ENCODE data around the gene EXOC6.

GRCh38 chr10:93039721-93040120 lies 191.4 kb downstream of the EXOC6 start:
- TF ChIP-seq GATA2 (IDR thresholded peaks at IDR 0.05; ENCODE audit: low read depth, low read length), result no peak
- TF ChIP-seq GATA3 (IDR thresholded peaks at IDR 0.05; ENCODE audit: low read depth, low read length), result no peak
